HG02840 (cell line): ENCODE results near the gene PRELID3B.
A peak's percentile ranks its signal among the peaks of the same experiment; 100 is the strongest.
"Not testable (repeated sequence)": the region's sequence is repeated elsewhere in the genome, so short reads cannot be mapped to it uniquely, and the experiment has no call there.

Experiments used
- ATAC-seq: cut with Tn5 transposase; IDR thresholded peaks from one replicate; pipeline ENCODE4 v1.9.1; 2021; ENCODE audit warnings: mild to moderate bottlenecking, moderate library complexity, moderate number of reproducible peaks; ENCODE audit not compliant: unreplicated experiment, low FRiP score

The PRELID3B gene

GRCh38 chr20:59051666-59052185 is 9.1 kb upstream of the PRELID3B start:
- ATAC-seq = no peak

- no peak for ATAC-seq
Measured at GRCh38 chr20:59050437-59050836, 7.9 kb upstream of the PRELID3B start.

- ATAC-seq = no peak
Measured at GRCh38 chr20:59048681-59049030, 6.1 kb upstream of the PRELID3B start.

- no peak for ATAC-seq
Measured at GRCh38 chr20:59047938-59048680, 5.5 kb upstream of the PRELID3B start.

DNA sequence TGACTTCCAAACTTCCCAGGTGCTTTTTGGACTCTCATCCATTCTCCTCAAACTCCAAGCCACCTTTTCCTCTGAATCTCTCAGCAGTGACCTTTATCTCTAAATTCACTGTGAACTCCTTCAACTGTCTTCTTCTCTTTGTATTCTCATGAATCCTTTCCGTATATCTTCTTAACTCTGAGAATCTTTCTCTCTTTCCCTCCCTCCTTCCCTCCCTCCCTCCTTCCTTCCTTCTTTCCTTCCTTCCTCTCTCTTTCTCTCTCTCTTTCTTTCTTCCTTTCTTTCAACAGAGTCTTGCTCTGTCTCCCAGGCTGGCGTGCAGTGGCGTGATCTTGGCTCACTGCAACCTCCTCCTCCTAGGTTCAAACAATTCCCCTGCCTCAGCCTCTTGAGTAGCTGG is 4.3 kb upstream of the PRELID3B start:
- no peak for ATAC-seq

DNA sequence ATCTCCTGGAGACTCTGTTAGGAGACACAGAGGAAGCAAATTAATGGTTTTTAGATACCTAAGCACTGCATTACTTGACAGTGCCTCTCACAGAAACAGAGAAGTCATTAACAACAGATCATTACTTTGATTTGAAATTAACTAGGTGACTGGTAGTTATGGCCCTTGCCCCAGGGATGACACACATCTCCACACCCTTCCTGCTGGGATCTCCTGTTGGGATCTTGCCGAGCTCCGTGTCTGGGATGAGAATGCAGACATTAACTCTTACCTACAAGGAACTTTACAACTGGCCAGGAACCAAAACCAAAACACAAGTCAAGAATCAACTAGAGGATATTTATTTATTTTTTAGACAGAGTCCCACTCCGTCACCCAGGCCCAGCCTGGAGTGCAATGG is 2.2 kb upstream of the PRELID3B start:
- ATAC-seq = no peak

- ATAC-seq = no peak
Measured at GRCh38 chr20:59044295-59044694, 1.7 kb upstream of the PRELID3B start.

GRCh38 chr20:59043698-59044097 is 1.1 kb upstream of the PRELID3B start:
- ATAC-seq = no peak

DNA sequence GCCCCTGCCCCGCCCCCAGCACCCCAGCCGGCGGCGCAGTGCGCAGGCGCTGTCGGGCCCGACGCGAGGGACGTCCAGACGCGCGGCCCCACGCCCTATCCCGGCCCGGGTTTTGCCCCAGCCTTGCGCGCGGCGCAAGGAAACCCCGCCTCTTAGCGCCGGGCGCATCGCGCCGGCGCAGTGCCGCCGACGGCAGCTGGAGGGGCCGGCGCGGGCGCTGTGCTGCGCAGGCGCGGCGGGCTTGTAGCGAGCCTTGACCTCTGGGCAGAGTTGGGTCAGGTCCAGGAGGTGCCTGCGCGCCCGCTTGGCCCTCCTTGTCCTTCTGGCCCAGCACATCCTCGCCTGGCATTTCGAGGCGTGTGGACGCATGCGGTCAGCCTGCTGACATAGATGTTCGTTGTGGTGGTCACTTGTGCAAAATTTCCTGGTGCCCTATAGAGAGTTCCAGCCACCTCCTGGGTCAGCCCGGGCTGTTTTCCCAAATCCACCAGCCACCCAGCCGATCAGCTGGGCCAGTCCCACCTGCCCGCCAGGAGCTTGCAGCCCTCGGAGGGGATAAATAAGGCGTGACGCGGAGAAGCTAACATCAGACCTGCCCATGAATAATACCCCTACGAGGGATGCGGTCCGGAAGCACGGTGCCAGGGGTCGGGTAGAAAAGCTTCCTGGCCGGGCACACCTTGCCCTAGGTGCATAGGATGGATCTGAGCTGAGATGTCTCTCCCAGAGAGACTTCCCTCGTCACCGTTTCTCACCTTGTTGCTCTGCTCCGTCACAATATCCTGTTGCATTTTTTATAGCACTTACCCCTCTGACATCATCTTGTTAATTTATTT is 428 bp upstream of the PRELID3B start:
- ATAC-seq = peak; percentile 92

GRCh38 chr20:59041487-59041886 is 1.1 kb downstream of the PRELID3B start:
- not testable (repeated sequence) for ATAC-seq

- no peak for ATAC-seq
Measured at GRCh38 chr20:59040667-59041066, 1.9 kb downstream of the PRELID3B start.

DNA sequence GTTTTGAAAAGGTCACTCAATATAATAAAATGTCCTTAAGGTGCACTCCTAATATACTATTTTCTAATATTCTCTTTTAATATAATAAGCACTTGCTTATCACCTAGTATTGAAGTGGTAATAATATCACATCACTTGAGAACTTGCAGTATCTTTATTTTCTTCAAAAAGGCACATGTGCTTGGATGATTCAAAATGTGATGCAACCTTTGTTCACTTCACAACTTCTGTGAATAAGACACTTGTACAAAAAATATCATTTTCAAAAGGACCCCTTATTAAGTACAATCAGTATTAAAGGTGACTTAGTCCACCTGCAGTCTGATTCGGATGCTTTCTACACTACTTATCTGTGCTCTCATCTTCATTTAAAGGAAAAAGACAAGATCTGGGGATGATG is 3.4 kb downstream of the PRELID3B start:
- no peak for ATAC-seq

GRCh38 chr20:59037386-59037785 is 5.2 kb downstream of the PRELID3B start:
- ATAC-seq = no peak

- no peak for ATAC-seq
Measured at GRCh38 chr20:59035381-59035780, 7.2 kb downstream of the PRELID3B start.

DNA sequence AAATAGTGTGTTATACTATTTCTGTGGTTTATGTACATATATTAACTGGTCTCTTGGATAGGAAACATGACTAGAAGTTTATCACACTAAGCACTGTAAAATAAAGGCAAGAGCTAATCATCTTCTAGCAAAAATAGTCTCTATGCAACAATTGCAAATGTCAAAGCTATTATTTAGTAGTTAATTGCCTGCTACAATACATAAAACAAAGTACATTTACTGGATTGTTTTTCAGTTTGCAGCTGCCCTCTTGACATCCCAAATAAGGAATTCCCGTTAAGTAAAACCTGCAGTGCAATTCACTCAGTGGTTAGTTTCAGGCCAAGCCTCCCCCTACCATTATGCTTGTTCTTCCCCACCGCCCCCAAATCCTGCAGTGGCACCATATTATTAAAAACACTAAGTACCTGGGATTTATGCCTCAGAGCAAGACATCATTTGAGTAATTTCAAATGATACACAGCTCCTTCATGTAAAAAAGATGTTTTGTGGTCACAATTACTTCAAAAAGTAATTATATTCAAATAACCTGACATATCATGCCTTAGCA is 8.9 kb downstream of the PRELID3B start:
- no peak for ATAC-seq

DNA sequence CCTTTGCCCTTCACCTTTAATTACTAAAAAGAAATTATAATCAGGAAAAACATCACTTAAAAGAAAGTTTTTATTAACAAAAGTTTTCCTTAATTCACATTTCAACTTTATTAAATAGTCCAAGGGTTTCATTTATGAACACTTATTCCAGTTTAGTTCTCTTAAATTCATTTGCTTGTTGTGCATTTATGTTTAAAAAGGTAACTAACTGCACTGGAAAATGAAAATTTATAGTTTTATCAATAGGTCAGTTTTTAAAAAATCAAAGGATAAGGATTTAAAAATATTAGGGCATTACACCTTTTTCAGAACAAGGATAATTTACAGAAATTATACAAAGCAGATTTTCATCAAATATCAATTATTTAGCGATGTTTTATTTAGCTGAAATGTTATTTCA is 9.5 kb downstream of the PRELID3B start:
- no peak for ATAC-seq

GRCh38 chr20:59032713-59033059 is 9.9 kb downstream of the PRELID3B start:
- ATAC-seq = no peak

- peak; percentile 92 for ATAC-seq
Measured at GRCh38 chr20:59032023-59032712, 10.4 kb downstream of the PRELID3B start, which contains the start of gene ATP5F1E. TSS of gene ATP5F1E (minus strand) at chr20:59032335. CDS start at chr20:59032251, 84 bp downstream.

GRCh38 chr20:59031564-59032022 is 11.0 kb downstream of the PRELID3B start:
- ATAC-seq = no peak

DNA sequence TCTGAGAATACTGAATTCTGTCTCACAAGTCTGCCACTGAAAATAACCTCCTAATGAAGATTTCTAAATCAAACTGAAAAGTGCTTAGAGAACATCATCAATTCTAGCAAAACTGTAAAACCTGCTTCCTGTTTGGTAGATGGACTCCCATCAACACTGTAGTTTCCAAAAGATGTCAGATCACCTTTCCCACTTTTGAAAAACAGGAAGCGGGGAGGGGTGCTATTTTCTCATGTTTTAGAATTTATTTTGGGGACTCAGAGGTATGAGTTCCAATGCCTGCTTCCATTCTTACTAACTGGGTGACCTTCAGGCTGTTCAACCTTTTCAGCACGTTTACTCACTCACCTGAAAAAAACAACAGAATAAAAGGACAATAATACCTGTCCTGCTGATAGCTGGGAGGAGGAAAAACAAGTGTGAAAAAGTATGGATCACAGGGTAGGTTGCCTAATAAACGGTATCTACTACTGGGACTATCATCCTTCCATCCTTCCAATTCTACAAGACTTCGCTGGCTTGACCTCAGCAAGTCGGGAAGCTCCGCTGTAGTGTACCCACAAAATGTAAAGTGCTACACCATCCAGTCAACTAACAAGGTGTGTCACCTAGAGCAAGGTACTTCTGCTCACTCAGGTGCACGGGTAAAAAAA is 11.5 kb downstream of the PRELID3B start:
- no peak for ATAC-seq
